H1 (cell line): ENCODE measurements around the gene NADSYN1. TPM values are rescaled to one million over a fixed set of nuclear protein-coding genes. Genes with fewer than 3 reads are reported as not detected.
A peak's percentile ranks its signal among the peaks of the same experiment; 100 is the strongest.

Source experiments
- CTCF ChIA-PET: fragments of 300-600 bp; sonication (Branson Sonifier 250); formaldehyde crosslinking; loops from one replicate; lab custom pipeline; 2021; ENCODE audit not compliant: partially characterized antibody; lab: Charles Lee
- POLR2A ChIA-PET: fragments of 300-600 bp; sonication (Branson Sonifier 250); formaldehyde crosslinking; loops from one replicate; lab custom pipeline; 2021; ENCODE audit warnings: inconsistent platforms; ENCODE audit not compliant: partially characterized antibody; lab: Charles Lee
- DNase-seq, 2 experiments: peaks; one replicate each; pipeline versions ENCODE4 v3.0.0 to v3.0.0-alpha.2; 2010 to 2022; ENCODE audit warnings: low spot score in 2 of 2, low read depth in 1 of 2, mixed read lengths in 1 of 2
- FAIRE-seq: peaks from 2 replicates; lab custom pipeline; 2011; peaks lifted over from hg19 to GRCh38; lab: Jason Lieb, UNC
- H2AFZ ChIP-seq: 2 replicates; pipeline ENCODE4 v1.8.1; 2012; ENCODE audit warnings: low read length, inconsistent platforms
- H2AK5ac ChIP-seq: 2 replicates; pipeline ENCODE4 v1.6.1; 2013; ENCODE audit warnings: low read depth, low read length
- H2BK120ac ChIP-seq: replicated peaks from 2 replicates; pipeline ENCODE3; 2013; ENCODE audit warnings: low read depth, low read length, inconsistent platforms
- H2BK12ac ChIP-seq: 2 replicates; pipeline ENCODE4 v1.6.1; 2013; ENCODE audit warnings: low read depth, low read length
- H2BK15ac ChIP-seq: 2 replicates; pipeline ENCODE4 v1.6.1; 2013; ENCODE audit warnings: low read length
- H2BK20ac ChIP-seq: 2 replicates; pipeline ENCODE4 v1.6.1; 2013; ENCODE audit warnings: low read length
- H2BK5ac ChIP-seq: 2 replicates; pipeline ENCODE4 v1.6.1; 2013; ENCODE audit warnings: low read depth, low read length
- H3K14ac ChIP-seq: 2 replicates; pipeline ENCODE4 v1.6.1; 2013; ENCODE audit warnings: inconsistent platforms; ENCODE audit not compliant: insufficient read length
- H3K18ac ChIP-seq: 2 replicates; pipeline ENCODE4 v1.6.1; 2013; ENCODE audit warnings: low read length; ENCODE audit errors: extremely low read depth
- H3K23ac ChIP-seq: 2 replicates; pipeline ENCODE4 v1.6.1; 2013; ENCODE audit warnings: inconsistent platforms; ENCODE audit not compliant: insufficient read length
- H3K23me2 ChIP-seq: 2 replicates; pipeline ENCODE4 v1.6.1; 2013; ENCODE audit warnings: low read depth, low read length
- H3K27ac ChIP-seq: 2 replicates; pipeline ENCODE4 v1.6.1; 2011; ENCODE audit warnings: low read depth, low read length, inconsistent platforms
- H3K27me3 ChIP-seq, 4 experiments: replicated peaks in 1 of 4; 1 replicate in 1 of 4; 2 replicates in 3 of 4; pipeline versions ENCODE4 v1.6.1 to v1.8.1; 2011 to 2013; ENCODE audit warnings: low read length in 3 of 4, mild to moderate bottlenecking in 3 of 4, inconsistent platforms in 2 of 4, mixed read lengths in 2 of 4, moderate library complexity in 1 of 4; ENCODE audit not compliant: control insufficient read depth in 3 of 4, insufficient read depth in 3 of 4; ENCODE audit errors: extremely low read depth in 1 of 4
- H3K36me3 ChIP-seq, 4 experiments: 2 replicates each; pipeline versions ENCODE4 v1.6.1 to v1.8.1; 2011 to 2013; ENCODE audit warnings: mild to moderate bottlenecking in 4 of 4, low read length in 3 of 4, moderate library complexity in 2 of 4, control low read depth in 1 of 4, inconsistent platforms in 1 of 4; ENCODE audit not compliant: insufficient read depth in 4 of 4, control insufficient read depth in 2 of 4
- H3K4ac ChIP-seq: replicated peaks from 2 replicates; pipeline ENCODE3; 2013; ENCODE audit warnings: low read length, low read depth, mixed read lengths, inconsistent platforms; ENCODE audit not compliant: insufficient read length
- H3K4me1 ChIP-seq, 4 experiments: replicated peaks in 1 of 4; 1 replicate in 1 of 4; 2 replicates in 3 of 4; pipeline versions ENCODE4 v1.6.1 to v1.8.1; 2011 to 2013; ENCODE audit warnings: low read length in 3 of 4, inconsistent platforms in 2 of 4, mixed read lengths in 1 of 4; ENCODE audit not compliant: insufficient read depth in 4 of 4, control insufficient read depth in 3 of 4
- H3K4me2 ChIP-seq, 2 experiments: 2 replicates each; pipeline versions ENCODE4 v1.6.1 to v1.8.1; 2011 to 2013; ENCODE audit warnings: low read depth in 2 of 2, low read length in 2 of 2, control low read depth in 1 of 2, inconsistent platforms in 1 of 2, mild to moderate bottlenecking in 1 of 2; ENCODE audit not compliant: insufficient read depth in 1 of 2
- H3K4me3 ChIP-seq, 4 experiments: fragments of 200-600, 300-600 bp in 1 of 4; sonication (generic), shearing (Covaris generic), sonication (Bioruptor Twin) in 1 of 4; 2 replicates each; pipeline versions ENCODE4 v1.5.1 to v1.8.1; 2011 to 2016; ENCODE audit warnings: low read length in 4 of 4, low read depth in 3 of 4, control low read depth in 2 of 4, inconsistent platforms in 2 of 4, mild to moderate bottlenecking in 2 of 4, mixed read lengths in 1 of 4, moderate library complexity in 1 of 4; ENCODE audit not compliant: insufficient read depth in 2 of 4; ENCODE audit errors: extremely low read depth in 1 of 4
- H3K56ac ChIP-seq: replicated peaks from 2 replicates; pipeline ENCODE3; 2013; ENCODE audit warnings: low read depth, mild to moderate bottlenecking, mixed read lengths, low read length, inconsistent platforms; ENCODE audit not compliant: insufficient read length
- H3K79me1 ChIP-seq: 2 replicates; pipeline ENCODE4 v1.6.1; 2013; ENCODE audit warnings: low read depth, low read length, control low read depth
- H3K79me2 ChIP-seq, 2 experiments: 2 replicates each; pipeline versions ENCODE4 v1.6.1 to v1.8.1; 2012 to 2013; ENCODE audit warnings: low read length in 2 of 2, mild to moderate bottlenecking in 2 of 2, inconsistent platforms in 1 of 2; ENCODE audit not compliant: insufficient read depth in 2 of 2, control insufficient read depth in 1 of 2
- H3K9ac ChIP-seq, 4 experiments: replicated peaks in 1 of 4; 1 replicate in 1 of 4; 2 replicates in 3 of 4; pipeline versions ENCODE4 v1.6.1 to v1.8.1; 2011 to 2013; ENCODE audit warnings: low read depth in 3 of 4, low read length in 3 of 4, control low read depth in 2 of 4, mild to moderate bottlenecking in 2 of 4, moderate library complexity in 2 of 4, inconsistent platforms in 1 of 4; ENCODE audit errors: extremely low read depth in 1 of 4
- H3K9me3 ChIP-seq, 2 experiments: 2 replicates each; pipeline versions ENCODE4 v1.6.1 to v1.8.1; 2012 to 2013; ENCODE audit warnings: mild to moderate bottlenecking in 2 of 2, moderate library complexity in 2 of 2, control low read depth in 1 of 2, inconsistent platforms in 1 of 2, low read depth in 1 of 2, low read length in 1 of 2, mixed read lengths in 1 of 2; ENCODE audit not compliant: insufficient read depth in 2 of 2
- H4K20me1 ChIP-seq, 2 experiments: replicated peaks in 1 of 2; 2 replicates each; pipeline versions ENCODE3 to v1.8.1; 2011 to 2013; ENCODE audit warnings: inconsistent platforms in 2 of 2, low read length in 2 of 2, mild to moderate bottlenecking in 1 of 2; ENCODE audit not compliant: insufficient read depth in 2 of 2, control insufficient read depth in 1 of 2
- H4K5ac ChIP-seq: 2 replicates; pipeline ENCODE4 v1.6.1; 2013; ENCODE audit warnings: low read length, low read depth, mixed read lengths, inconsistent platforms; ENCODE audit not compliant: insufficient read length
- H4K8ac ChIP-seq: 2 replicates; pipeline ENCODE4 v1.8.0; 2013; ENCODE audit warnings: mild to moderate bottlenecking, moderate library complexity, low read length, inconsistent platforms; ENCODE audit not compliant: insufficient read depth; ENCODE audit errors: extremely low read depth
- H4K91ac ChIP-seq: replicated peaks from 2 replicates; pipeline ENCODE3; 2013; ENCODE audit warnings: low read length, mixed read lengths, inconsistent platforms; ENCODE audit not compliant: insufficient read length
- ASH2L ChIP-seq: fragments of 200-600, 300-600 bp; sonication (generic); IDR thresholded peaks from one replicate; pipeline ENCODE4 v1.7.1; 2017; ENCODE audit warnings: low read length
- ATF3 ChIP-seq: IDR thresholded peaks from 2 replicates; pipeline ENCODE4 v1.6.1; 2011; ENCODE audit warnings: low read depth, mild to moderate bottlenecking, low read length; ENCODE audit not compliant: insufficient read depth
- CREB1 ChIP-seq: IDR thresholded peaks from 2 replicates; pipeline ENCODE4 v1.6.1; 2012; ENCODE audit warnings: inconsistent platforms
- E2F6 ChIP-seq: IDR thresholded peaks from 2 replicates; pipeline ENCODE4 v1.6.1; 2012; ENCODE audit warnings: inconsistent platforms
- EGR1 ChIP-seq: IDR thresholded peaks from 2 replicates; pipeline ENCODE4 v1.6.1; 2011; ENCODE audit warnings: low read depth, low read length, borderline replicate concordance
- GABPA ChIP-seq: IDR thresholded peaks from 2 replicates; pipeline ENCODE4 v1.6.1; 2011; ENCODE audit warnings: mild to moderate bottlenecking, low read length, moderate library complexity, borderline replicate concordance; ENCODE audit not compliant: insufficient read depth
- PHF8 ChIP-seq: fragments of 200-600 bp; sonication (generic); conservative IDR thresholded peaks from 2 replicates; pipeline ENCODE4 v1.7.1; 2012; ENCODE audit warnings: low read depth, mild to moderate bottlenecking, inconsistent platforms, low read length, moderate library complexity
- RBBP5 ChIP-seq: IDR thresholded peaks from 2 replicates; pipeline ENCODE4 v1.7.1; 2012; ENCODE audit warnings: low read depth, mild to moderate bottlenecking, inconsistent platforms, low read length, moderate library complexity, borderline replicate concordance
- RNF2 ChIP-seq: fragments of 200-900, 300-1000 bp; sonication (generic); IDR thresholded peaks from 2 replicates; pipeline ENCODE4 v1.7.1; 2016; ENCODE audit warnings: borderline replicate concordance, low read depth, mild to moderate bottlenecking, antibody characterized with exemption, low read length; ENCODE audit not compliant: poor library complexity, severe bottlenecking; ENCODE audit errors: missing control alignments
- SP2 ChIP-seq: IDR thresholded peaks from 2 replicates; pipeline ENCODE4 v1.6.1; 2012; ENCODE audit warnings: mild to moderate bottlenecking, low read length, inconsistent platforms
- SRF ChIP-seq: IDR thresholded peaks from 2 replicates; pipeline ENCODE4 v1.6.1; 2011; ENCODE audit warnings: mild to moderate bottlenecking, low read depth, low read length, moderate library complexity
- SUZ12 ChIP-seq: fragments of 200-600 bp; sonication (generic); IDR thresholded peaks from 2 replicates; pipeline ENCODE4 v1.6.1; 2012; ENCODE audit warnings: mild to moderate bottlenecking, inconsistent platforms, low read length, moderate library complexity, mixed read lengths
- TAF7 ChIP-seq: optimal IDR thresholded peaks from 2 replicates; pipeline ENCODE3; 2011; ENCODE audit warnings: low read depth, mild to moderate bottlenecking, inconsistent platforms, low read length, moderate library complexity, borderline replicate concordance
- WGBS, 2 experiments: shearing (Covaris generic) in 1 of 2; methylation state at CpG; one replicate each; pipeline versions ENCODE4 v1.1.6 to v1.1.7; 2013 to 2015; ENCODE audit warnings: low lambda C conversion rate in 2 of 2, mixed read lengths in 2 of 2, inconsistent platforms in 1 of 2, low coverage in 1 of 2, missing lambda C conversion rate in 1 of 2; ENCODE audit not compliant: insufficient replicate concordance in 2 of 2, insufficient coverage in 1 of 2, insufficient read length in 1 of 2; ENCODE audit errors: extremely low coverage in 1 of 2, missing lambda C conversion rate in 1 of 2; 5-methylcytosine and 5-hydroxymethylcytosine counted together
- polyA plus RNA-seq, 7 experiments: library from polyadenylated mRNA; depleted of rRNA in 3 of 7; stranded (reverse) in 5 of 7; unstranded in 2 of 7; fragments of >200 nt in 5 of 7; fragments of 200-250 nt in 2 of 7; gene quantifications; 1 replicate in 5 of 7; 2 replicates in 1 of 7; 4 replicates in 1 of 7; pipeline versions ENCODE4 v1.2.1 to v1.2.3, GENCODE V29; 2011 to 2013; ENCODE audit warnings: missing spikeins in 2 of 7, mixed read lengths in 2 of 7
- total RNA-seq: library from RNA; stranded (reverse); fragmentation: NEBNext Ultra II Directional; extraction: Animal tissue kit (Norgen Biotek cat#: 25700); gene quantifications from 2 replicates; pipeline ENCODE4 v1.2.1, GENCODE V29; 2021

Gene NADSYN1
- total and polyA plus RNA-seq, 2 of the 8 experiments (the other 6 are each of a cell fraction or from before 2014, with no cell fraction given): 38.3 to 38.6 TPM

- Histone ChIP-seq H3K4me2 (no peak overlapping the region), H2BK20ac (no peak overlapping the region), H3K56ac (no peak overlapping the region), H4K5ac (no peak overlapping the region), H2AK5ac (no peak overlapping the region), H3K79me1 (no peaks in the 10 kb centered on the region), H3K4me3 (no peak overlapping the region), H3K9me3 (no peaks in the 10 kb centered on the region), H3K23me2 (no peaks in the 10 kb centered on the region), H3K27me3 (no peaks in the 10 kb centered on the region), H3K18ac (no peak overlapping the region), H3K27ac (no peak overlapping the region), H2AFZ (no peak overlapping the region), H2BK5ac (no peak overlapping the region), H3K14ac (no peak overlapping the region), H3K79me2 (no peaks in the 10 kb centered on the region), H4K20me1 (peaks cover 0 to 2% of the 10 kb centered on the region in 2 experiments), H4K91ac (no peak overlapping the region), H3K9ac (no peak overlapping the region), H3K23ac (no peak overlapping the region), H4K8ac (no peak overlapping the region), H2BK120ac (no peak overlapping the region), H2BK12ac (no peak overlapping the region), H3K4me1 (no peaks in the 10 kb centered on the region), H3K4ac (no peak overlapping the region), H3K36me3 (peaks cover 3 to 11% (median 6%) of the 10 kb centered on the region in 4 experiments; a peak in 5 of 8 replicates), H2BK15ac (no peak overlapping the region)
- POLR2A ChIA-PET: no interaction called here
- FAIRE-seq (no peak), DNase-seq (peak in 1 of 2 experiments; percentile 20)
- CTCF ChIA-PET: no interaction called here
- 93% methylated on average over 19 of the region's 19 CpGs; no CpG with 5 or more reads in 1 of the 2 experiments for WGBS, 2 experiments
- no peak for TF ChIP-seq SP2
- TF ChIP-seq SUZ12: no peak
- no peak for TF ChIP-seq CREB1
- no peak for TF ChIP-seq RNF2
- no peak for TF ChIP-seq GABPA
- no peak for TF ChIP-seq EGR1
- TF ChIP-seq TAF7: no peak
- no peak for TF ChIP-seq SRF
- TF ChIP-seq PHF8: no peak
- TF ChIP-seq ASH2L: no peak
- TF ChIP-seq RBBP5: no peak
- no peak for TF ChIP-seq E2F6
- no peak for TF ChIP-seq ATF3
These were observed 45.1 kb downstream of the NADSYN1 start for GRCh38 chr11:71498091-71498490.
